Mononuclear cell (primary cell): Measurements from ENCODE around the gene URAD. TPM values are rescaled to one million over a fixed set of nuclear protein-coding genes. Genes with fewer than 3 reads are reported as not detected.

Experiments used
- H3K27me3 ChIP-seq: 2 replicates; pipeline ENCODE4 v1.6.0; 2011; ENCODE audit warnings: low read length, control low read depth; ENCODE audit not compliant: insufficient read depth
- H3K4me1 ChIP-seq: 2 replicates; pipeline ENCODE4 v1.5.1; 2011; ENCODE audit warnings: mild to moderate bottlenecking, low read length, control low read depth; ENCODE audit not compliant: insufficient read depth
- H3K4me3 ChIP-seq: 2 replicates; pipeline ENCODE4 v1.5.1; 2011; ENCODE audit warnings: mild to moderate bottlenecking, low read length, moderate library complexity
- H3K9me3 ChIP-seq: 2 replicates; pipeline ENCODE4 v1.5.1; 2011; ENCODE audit warnings: low read depth, mild to moderate bottlenecking, control low read depth, low read length
- total RNA-seq: library from RNA; depleted of rRNA; stranded (reverse); fragments of >200 nt; gene quantifications from one replicate; pipeline ENCODE4 v1.2.3, GENCODE V29; 2012

Gene URAD
- total RNA-seq, 1 donor: not detected

- peaks cover 88% of the 10 kb centered on the region for H3K27me3 ChIP-seq
- H3K4me1 ChIP-seq: no peaks in the 10 kb centered on the region
- no peaks in the 10 kb centered on the region for H3K9me3 ChIP-seq
- H3K4me3 ChIP-seq: no peak overlapping the region
Measured at GRCh38 chr13:27928805-27929753, 59.4 kb downstream of the URAD start.

- H3K4me3 ChIP-seq: no peak overlapping the region
- H3K9me3 ChIP-seq: no peaks in the 10 kb centered on the region
- H3K27me3 ChIP-seq: peaks cover 88% of the 10 kb centered on the region
Measured at GRCh38 chr13:27928353-27928804, 60.1 kb downstream of the URAD start.

More at GRCh38 chr13:27928353-27928804, 60.1 kb downstream of the URAD start:
- no peaks in the 10 kb centered on the region for H3K4me1 ChIP-seq

Other genes starting within 250 kb of the URAD start
- not detected for gene GSX1, start 196.2 kb downstream of the URAD start, total RNA-seq
- gene PDX1, start 68.7 kb downstream of the URAD start, total RNA-seq: not detected
- gene CDX2, start 19.4 kb downstream of the URAD start, total RNA-seq: not detected
- gene FLT3, start 111.9 kb upstream of the URAD start, total RNA-seq: 4.3 TPM
- gene PAN3, start 149.9 kb upstream of the URAD start, total RNA-seq: 60.0 TPM